ENCODE results near the gene TBX6. TPM values are rescaled to one million over a fixed set of nuclear protein-coding genes. Genes with fewer than 3 reads are reported as not detected.
"Not testable (repeated sequence)": the region's sequence is repeated elsewhere in the genome, so short reads cannot be mapped to it uniquely, and the experiment has no call there.

The TBX6 gene
- total RNA-seq, 1 donor: 0.09 TPM

DNA sequence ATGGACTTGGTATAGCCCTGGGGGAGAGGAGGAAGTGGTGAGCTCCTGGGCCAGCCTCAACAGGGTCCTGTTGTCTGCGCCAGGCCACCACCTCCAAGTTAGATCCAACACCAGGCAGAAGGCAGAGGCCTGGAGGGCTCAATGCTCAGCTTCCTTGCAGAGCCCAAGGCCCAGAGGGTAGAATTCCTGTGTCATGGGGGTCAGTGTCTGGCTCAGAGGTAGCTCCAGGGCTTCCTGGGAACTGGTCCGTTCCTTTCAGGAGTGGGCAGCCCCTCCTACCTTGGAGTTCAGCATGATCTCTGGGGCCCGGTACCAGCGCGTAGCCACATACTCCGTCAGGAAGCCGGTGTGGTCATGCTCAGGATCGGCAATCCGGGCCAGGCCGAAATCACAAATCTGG is 26.0 kb upstream of the TBX6 start:
- TF ChIP-seq, protein P1, sequence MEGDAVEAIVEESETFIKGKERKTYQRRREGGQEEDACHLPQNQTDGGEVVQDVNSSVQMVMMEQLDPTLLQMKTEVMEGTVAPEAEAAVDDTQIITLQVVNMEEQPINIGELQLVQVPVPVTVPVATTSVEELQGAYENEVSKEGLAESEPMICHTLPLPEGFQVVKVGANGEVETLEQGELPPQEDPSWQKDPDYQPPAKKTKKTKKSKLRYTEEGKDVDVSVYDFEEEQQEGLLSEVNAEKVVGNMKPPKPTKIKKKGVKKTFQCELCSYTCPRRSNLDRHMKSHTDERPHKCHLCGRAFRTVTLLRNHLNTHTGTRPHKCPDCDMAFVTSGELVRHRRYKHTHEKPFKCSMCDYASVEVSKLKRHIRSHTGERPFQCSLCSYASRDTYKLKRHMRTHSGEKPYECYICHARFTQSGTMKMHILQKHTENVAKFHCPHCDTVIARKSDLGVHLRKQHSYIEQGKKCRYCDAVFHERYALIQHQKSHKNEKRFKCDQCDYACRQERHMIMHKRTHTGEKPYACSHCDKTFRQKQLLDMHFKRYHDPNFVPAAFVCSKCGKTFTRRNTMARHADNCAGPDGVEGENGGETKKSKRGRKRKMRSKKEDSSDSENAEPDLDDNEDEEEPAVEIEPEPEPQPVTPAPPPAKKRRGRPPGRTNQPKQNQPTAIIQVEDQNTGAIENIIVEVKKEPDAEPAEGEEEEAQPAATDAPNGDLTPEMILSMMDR (IDR thresholded peaks at IDR 0.05; ENCODE audit: insufficient read depth, low read length): no peak
- no peak overlapping the region for H3K4me3 ChIP-seq (ENCODE audit: low read depth, low read length)
- no peak for DNase-seq (ENCODE audit: low read depth)

DNA sequence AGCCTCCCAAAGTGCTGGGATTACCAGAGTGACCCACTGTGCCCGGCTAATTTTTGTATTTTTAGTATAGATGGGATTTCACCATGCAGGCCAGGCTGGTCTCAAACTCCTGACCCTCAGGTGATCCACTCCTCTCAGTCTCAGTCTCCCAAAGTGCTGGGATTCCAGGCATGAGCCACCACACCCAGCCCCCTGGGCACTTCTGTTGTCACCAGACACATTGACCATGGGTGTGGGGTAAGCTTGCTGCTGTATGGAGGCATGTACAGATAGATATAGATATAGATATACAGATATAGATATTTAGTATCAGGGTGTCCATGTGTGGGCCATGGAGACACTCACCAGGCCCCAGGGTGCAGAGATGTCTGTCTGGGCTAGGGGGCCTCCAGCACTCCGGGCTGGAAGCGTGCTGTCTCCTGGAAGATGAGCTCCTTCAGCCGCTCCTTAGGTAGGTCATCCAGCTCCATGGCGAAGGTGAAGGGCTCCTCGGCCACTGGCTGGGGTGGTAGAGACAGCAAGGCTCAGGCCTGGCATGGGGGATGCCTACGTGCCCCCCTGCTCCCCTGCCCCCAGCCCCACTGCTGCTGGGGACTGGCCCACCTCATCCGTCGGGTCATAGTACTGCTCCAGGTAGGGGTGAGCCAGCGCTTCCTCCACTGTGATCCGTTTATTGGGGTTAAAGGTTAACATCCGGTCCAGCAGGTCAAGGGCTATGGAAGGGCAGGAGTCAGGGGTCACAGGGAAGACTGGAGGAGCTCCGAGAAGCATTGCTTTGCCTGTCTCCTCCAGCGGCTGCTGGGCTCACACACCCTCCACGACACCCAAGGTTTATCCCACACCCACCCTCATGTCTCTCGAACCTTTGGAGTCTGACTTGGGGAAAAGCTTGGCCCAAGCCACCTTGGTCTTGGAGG is 24.8 kb upstream of the TBX6 start:
- TF ChIP-seq, protein P1 (IDR thresholded peaks at IDR 0.05; ENCODE audit: insufficient read depth, low read length): no peak
- no peak for DNase-seq (ENCODE audit: low read depth)
- H3K4me3 ChIP-seq (ENCODE audit: low read depth, low read length): no peak overlapping the region

DNA sequence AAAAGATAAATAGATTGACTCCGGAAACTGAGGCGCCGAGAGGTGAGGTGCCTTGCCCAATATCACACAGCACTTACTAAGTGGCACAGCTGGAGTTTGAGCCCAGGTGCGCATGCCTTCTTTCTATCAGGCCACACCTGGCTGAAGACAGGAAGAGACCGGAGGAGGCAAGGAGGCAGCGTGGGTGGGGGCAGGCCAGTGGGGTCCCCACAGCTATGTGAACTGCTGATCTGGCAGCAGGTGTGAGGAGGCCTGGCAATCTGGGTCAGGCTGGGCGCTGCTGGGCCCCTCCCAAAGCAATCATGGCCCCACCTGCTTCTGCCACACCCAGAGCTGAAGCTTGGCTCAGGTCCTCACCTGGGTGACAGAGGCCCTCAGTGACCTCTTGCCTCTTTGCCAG is 23.5 kb upstream of the TBX6 start:
- no peak overlapping the region for H3K4me3 ChIP-seq (ENCODE audit: low read depth, low read length)
- no peak for DNase-seq (ENCODE audit: low read depth)
- TF ChIP-seq, protein P1 (IDR thresholded peaks at IDR 0.05; ENCODE audit: insufficient read depth, low read length): no peak

DNA sequence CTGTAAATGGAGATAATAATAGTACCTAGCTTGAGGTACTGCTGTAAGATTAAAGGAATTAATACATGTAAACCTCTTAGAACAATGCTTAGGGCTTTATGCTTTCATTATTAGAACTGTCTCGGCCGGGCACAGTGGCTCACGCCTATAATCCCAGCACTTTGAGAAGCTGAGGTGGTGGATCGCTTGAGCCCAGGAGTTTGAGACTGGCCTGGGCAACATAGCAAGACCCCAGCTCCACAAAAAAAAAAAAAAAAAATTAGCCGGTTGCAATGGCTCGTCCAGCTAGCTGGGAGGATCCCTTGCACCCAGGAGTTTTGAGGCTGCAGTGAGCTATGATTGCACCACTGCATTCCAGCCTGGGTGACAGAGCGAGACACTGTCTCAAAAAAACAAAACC is 23.1 kb upstream of the TBX6 start:
- not testable (repeated sequence) for H3K4me3 ChIP-seq (ENCODE audit: low read depth, low read length); DNase-seq (ENCODE audit: low read depth)

DNA sequence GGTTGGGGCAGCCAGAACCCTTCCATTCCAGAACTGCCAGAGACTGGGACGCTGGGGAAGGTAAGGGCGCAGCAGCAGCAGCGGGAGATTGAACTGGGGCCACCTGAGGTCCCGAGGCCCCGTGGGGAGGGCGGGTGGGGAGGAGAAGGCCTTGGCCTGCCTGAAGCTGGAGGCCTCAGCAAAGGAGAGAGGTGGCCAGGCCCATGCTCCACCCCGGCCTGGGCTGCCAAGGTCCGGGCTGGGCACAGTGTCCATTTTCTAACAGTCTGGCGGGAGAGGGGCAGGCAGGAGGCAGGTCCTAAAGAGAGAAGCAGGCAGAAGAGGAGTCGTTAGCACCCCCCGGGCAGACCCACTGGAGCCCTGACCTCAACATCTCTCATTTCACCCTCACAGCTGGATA is 22.7 kb upstream of the TBX6 start:
- no peak for DNase-seq (ENCODE audit: low read depth)
- H3K4me3 ChIP-seq (ENCODE audit: low read depth, low read length): no peak overlapping the region
- TF ChIP-seq, protein P1 (IDR thresholded peaks at IDR 0.05; ENCODE audit: insufficient read depth, low read length): no peak

DNA sequence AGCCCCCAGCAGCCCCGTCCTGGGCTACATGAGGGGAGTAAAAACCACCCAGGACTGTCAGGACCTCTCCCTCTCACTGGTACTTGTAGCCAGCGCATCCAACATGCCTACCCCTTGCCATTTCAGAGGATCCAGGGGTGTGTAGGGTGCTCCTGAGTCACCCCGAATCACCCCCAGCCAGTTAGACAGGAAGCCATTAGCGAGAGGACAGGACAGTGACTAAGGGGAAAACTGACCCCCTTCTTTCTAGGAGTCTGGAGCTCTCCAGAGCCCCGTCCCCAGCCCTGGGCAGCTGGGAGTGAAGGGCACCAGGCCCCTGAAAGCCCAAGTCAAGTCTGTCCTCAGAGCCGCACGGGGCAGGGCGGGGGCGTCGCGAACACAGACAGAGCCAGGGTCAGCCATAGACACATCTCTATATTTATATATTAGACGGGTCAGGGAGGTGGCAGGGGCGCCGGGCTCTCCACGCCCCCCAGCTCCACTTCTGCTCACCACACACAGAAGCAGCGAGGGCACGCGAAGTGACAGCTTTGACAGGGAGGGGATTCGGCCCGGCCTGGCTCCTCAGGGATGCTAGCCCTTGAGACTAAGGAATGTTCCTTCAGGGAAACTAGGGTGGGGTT is 22.1 kb upstream of the TBX6 start:
- no peak overlapping the region for H3K4me3 ChIP-seq (ENCODE audit: low read depth, low read length)
- TF ChIP-seq, protein P1 (IDR thresholded peaks at IDR 0.05; ENCODE audit: insufficient read depth, low read length): no peak
- no peak for DNase-seq (ENCODE audit: low read depth)

DNA sequence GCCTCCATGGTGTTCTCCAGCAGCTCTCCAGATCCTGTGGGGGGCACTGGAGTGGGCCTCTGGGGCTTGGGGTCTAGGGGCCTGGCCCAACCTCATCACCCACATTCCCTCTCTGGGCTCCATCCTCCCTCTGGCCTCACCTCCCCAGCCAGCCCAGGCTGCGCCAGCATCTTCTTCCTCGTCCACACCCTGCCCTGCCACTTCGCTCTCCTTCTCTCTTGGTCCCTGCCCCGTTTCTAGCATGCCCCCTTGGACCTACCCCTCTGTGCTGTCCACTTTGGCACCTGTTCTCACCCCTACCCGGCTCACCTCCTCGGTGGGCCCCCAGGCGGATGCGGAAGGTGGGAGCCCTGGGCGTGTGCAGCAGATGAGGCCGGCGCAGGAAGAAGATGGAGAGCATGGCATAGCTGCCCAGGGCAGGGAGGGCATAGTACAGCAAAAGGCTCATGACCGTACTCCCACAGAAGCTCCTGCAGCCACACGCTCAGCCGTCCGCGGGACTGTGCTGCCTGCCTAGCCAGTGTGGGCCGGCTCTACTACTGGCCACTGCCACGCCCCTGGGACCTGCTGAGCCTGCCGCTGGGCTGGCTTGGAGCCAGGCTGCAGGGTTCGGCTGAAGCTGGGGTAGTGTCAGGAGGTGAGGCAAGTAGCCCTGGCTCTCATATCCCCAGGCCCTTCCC is 21.4 kb upstream of the TBX6 start, which contains the start of gene GDPD3:
Gene GDPD3 (minus strand): TSS at position 507 of the 680 bp plus-strand sequence. CDS start 59 bp downstream, at position 448.
- peak; percentile 28 for DNase-seq (ENCODE audit: low read depth)
- no peak within 1 kb of the TSS for H3K4me3 ChIP-seq (ENCODE audit: low read depth, low read length)
- TF ChIP-seq, protein P1 (IDR thresholded peaks at IDR 0.05; ENCODE audit: insufficient read depth, low read length): no peak

Data from fibroblast of the aortic adventitia (primary cell).